HEK293T (cell line): Measurements from ENCODE around the gene SERGEF.

ENCODE experiments used
- ARNT ChIP-seq: fragments of 450-650 bp; IDR thresholded peaks from 2 replicates; pipeline ENCODE4 v1.6.1; 2017; ENCODE audit warnings: mild to moderate bottlenecking
- ELF4 ChIP-seq: fragments of 450-650 bp; IDR thresholded peaks from 2 replicates; pipeline ENCODE4 v1.6.1; 2017; ENCODE audit warnings: antibody characterized with exemption
- FOXK2 ChIP-seq: fragments of 450-650 bp; IDR thresholded peaks from 2 replicates; pipeline ENCODE4 v1.6.1; 2016; ENCODE audit warnings: mild to moderate bottlenecking
- SP1 ChIP-seq: fragments of 450-650 bp; IDR thresholded peaks from 2 replicates; pipeline ENCODE4 v1.6.1; 2017
- SUZ12 ChIP-seq: fragments of 450-650 bp; IDR thresholded peaks from 2 replicates; pipeline ENCODE4 v1.6.1; 2016; ENCODE audit warnings: mild to moderate bottlenecking
- ZNF384 ChIP-seq: fragments of 450-650 bp; IDR thresholded peaks from 2 replicates; pipeline ENCODE4 v1.6.1; 2016

- TF ChIP-seq ARNT, result no peak
- no peak for TF ChIP-seq ZNF384
- TF ChIP-seq FOXK2, result no peak
- TF ChIP-seq SP1, result no peak
- TF ChIP-seq SUZ12, result no peak
- no peak for TF ChIP-seq ELF4
These were observed 246.3 kb downstream of the SERGEF start for GRCh38 chr11:17766590-17766989.
